HG03095 (cell line): ENCODE measurements around the gene BTG4.

ENCODE experiments used
- ATAC-seq: cut with Tn5 transposase; IDR thresholded peaks from one replicate; pipeline ENCODE4 v1.9.1; 2021; ENCODE audit warnings: moderate library complexity; ENCODE audit not compliant: unreplicated experiment

The BTG4 gene

GRCh38 chr11:111456086-111456858, 55.9 kb downstream of the BTG4 start:
- no peak for ATAC-seq

GRCh38 chr11:111455291-111456085, 56.7 kb downstream of the BTG4 start:
- no peak for ATAC-seq

GRCh38 chr11:111454561-111455192, 57.5 kb downstream of the BTG4 start:
- no peak for ATAC-seq

- no peak for ATAC-seq
These were observed 59.2 kb downstream of the BTG4 start for GRCh38 chr11:111452817-111453552.

GRCh38 chr11:111452146-111452545, 60.0 kb downstream of the BTG4 start:
- ATAC-seq = no peak

GRCh38 chr11:111450480-111451320, 61.5 kb downstream of the BTG4 start:
- ATAC-seq = peak; percentile 75

- no peak for ATAC-seq
These were observed 62.3 kb downstream of the BTG4 start for GRCh38 chr11:111449696-111450479.

GRCh38 chr11:111448831-111449557, 63.2 kb downstream of the BTG4 start:
- ATAC-seq = no peak

GRCh38 chr11:111448414-111448813, 63.8 kb downstream of the BTG4 start:
- ATAC-seq = no peak

- ATAC-seq = no peak
These were observed 64.3 kb downstream of the BTG4 start for GRCh38 chr11:111447931-111448330.

- no peak for ATAC-seq
These were observed 65.1 kb downstream of the BTG4 start for GRCh38 chr11:111447112-111447471.

- peak; percentile 91 for ATAC-seq
These were observed 65.6 kb downstream of the BTG4 start for GRCh38 chr11:111446404-111447111.

- no peak for ATAC-seq
These were observed 66.6 kb downstream of the BTG4 start for GRCh38 chr11:111445586-111445985.
